Kidney (tissue), 14 donors: ENCODE data around the gene ALDH3A2. TPM values are rescaled to one million over a fixed set of nuclear protein-coding genes. Genes with fewer than 3 reads are reported as not detected.

Source experiments
- DNase-seq, 5 donors: peaks; one replicate each; pipeline ENCODE4 v3.0.0-alpha.2; 2013 to 2020
- FAIRE-seq: peaks from 2 replicates; lab custom pipeline; 2012; peaks lifted over from hg19 to GRCh38; lab: Jason Lieb, UNC
- H3K27ac ChIP-seq, 2 donors: one replicate each; pipeline ENCODE4 v1.7.0; 2013; ENCODE audit warnings: low read depth in 2 of 2, low read length in 2 of 2, inconsistent platforms in 1 of 2
- H3K27me3 ChIP-seq: one replicate; pipeline ENCODE4 v1.7.1; 2013; ENCODE audit warnings: low read length, inconsistent platforms; ENCODE audit not compliant: control insufficient read depth, insufficient read depth
- H3K36me3 ChIP-seq, 3 donors: one replicate each; pipeline versions ENCODE4 v1.7.0 to v1.7.1; 2013; ENCODE audit warnings: low read length in 3 of 3, control low read depth in 1 of 3, inconsistent platforms in 1 of 3; ENCODE audit not compliant: insufficient read depth in 3 of 3, control insufficient read depth in 2 of 3
- H3K4me1 ChIP-seq, 3 donors: one replicate each; pipeline versions ENCODE4 v1.7.0 to v1.7.1; 2013; ENCODE audit warnings: low read length in 3 of 3, inconsistent platforms in 1 of 3, low read depth in 1 of 3; ENCODE audit not compliant: control insufficient read depth in 2 of 3, insufficient read depth in 2 of 3
- H3K4me3 ChIP-seq, 3 donors: one replicate each; pipeline versions ENCODE4 v1.7.0 to v1.8.1; 2013; ENCODE audit warnings: low read length in 3 of 3, control low read depth in 1 of 3, inconsistent platforms in 1 of 3
- H3K9ac ChIP-seq, 3 donors: one replicate each; pipeline versions ENCODE4 v1.7.0 to v1.7.1; 2013; ENCODE audit warnings: low read length in 3 of 3, control low read depth in 1 of 3, inconsistent platforms in 1 of 3
- H3K9me3 ChIP-seq, 3 donors: one replicate each; pipeline versions ENCODE4 v1.7.0 to v1.7.1; 2013; ENCODE audit warnings: low read length in 3 of 3, control low read depth in 1 of 3, inconsistent platforms in 1 of 3; ENCODE audit not compliant: control insufficient read depth in 2 of 3, insufficient read depth in 1 of 3
- CTCF ChIP-seq: IDR thresholded peaks from 3 replicates; pipeline ENCODE4 v1.5.1; 2012; ENCODE audit warnings: mild to moderate bottlenecking, moderate library complexity, borderline replicate concordance; ENCODE audit not compliant: insufficient read depth; ENCODE audit errors: extremely low read depth
- intact Hi-C: fragments of 100-400 bp; cut with DNase I; formaldehyde crosslinking; loops from one replicate; pipeline ENCODE4 v1.11.1; 2022
- polyA plus RNA-seq: library from polyadenylated mRNA; stranded (reverse); fragments of 350-450 nt; fragmentation: Illumina TruSeq; extraction: RNeasy Lipid Tissue Mini Kit (QIAGEN cat#74804); gene quantifications from one replicate; pipeline ENCODE4 v1.2.3, GENCODE V29; 2014; ENCODE audit warnings: low read depth, low replicate concordance; ENCODE audit not compliant: insufficient read depth
- total RNA-seq: library from RNA; stranded (reverse); fragmentation: NEBNext Ultra II Directional; extraction: Animal tissue kit (Norgen Biotek cat#: 25700); gene quantifications from one replicate; pipeline ENCODE4 v1.2.1, GENCODE V29; 2021
- donor health status: control.
- donor health status: control.
- donor health status: control.
- donor health status: control.
- donor health status: control.
- donor health status: DM: yes; HTN: yes; CAD: no.
- donor health status: Normal renal cell carcinoma (clear cell type).

The ALDH3A2 gene
- total and polyA plus RNA-seq, 2 donors from 2014 or later = 75.0 to 87.7 TPM

- Histone ChIP-seq H3K9ac (peak within 1 kb of the TSS in 1 of 3 donors; percentile 58), H3K4me3 (peak within 1 kb of the TSS in 2 of 3 donors; percentile 56 to 60), H3K36me3 (no peaks in the 10 kb centered on the region), H3K27ac (peak within 1 kb of the TSS; percentile 80), H3K27me3 (no peaks in the 10 kb centered on the region), H3K4me1 (peaks cover 0 to 43% (median 26%) of the 10 kb centered on the region in 3 donors), H3K9me3 (no peaks in the 10 kb centered on the region)
- no peak for TF ChIP-seq CTCF
- intact Hi-C loops = no loop called here
- FAIRE-seq (no peak), DNase-seq (peak; percentile 63 to 84 (median 69))
Observed at GRCh38 chr17:19716108-19717030, 67.8 kb downstream of the ALDH3A2 start, which contains the start of gene SLC47A2. TSS of gene SLC47A2 (minus strand) at chr17:19716584. CDS start at chr17:19716555, 29 bp downstream.

- TF ChIP-seq CTCF = no peak
- Histone ChIP-seq H3K4me1 (peaks cover 0 to 46% (median 31%) of the 10 kb centered on the region in 3 donors), H3K36me3 (no peaks in the 10 kb centered on the region), H3K4me3 (peak overlapping the region in 2 of 3 donors; percentile 26 to 60), H3K9ac (peak overlapping the region in 1 of 3 donors; percentile 26), H3K27me3 (no peaks in the 10 kb centered on the region), H3K9me3 (no peaks in the 10 kb centered on the region), H3K27ac (peak overlapping the region; percentile 73 to 80)
- intact Hi-C loops = no loop called here
- FAIRE-seq = no peak
- no peak for DNase-seq
Observed at GRCh38 chr17:19717031-19717360, 68.4 kb downstream of the ALDH3A2 start.

GRCh38 chr17:19717411-19717908, 68.9 kb downstream of the ALDH3A2 start:
- TF ChIP-seq CTCF = no peak
- Histone ChIP-seq H3K27me3 (no peaks in the 10 kb centered on the region), H3K9ac (no peak overlapping the region), H3K4me1 (peaks cover 0 to 46% (median 31%) of the 10 kb centered on the region in 3 donors), H3K27ac (peak overlapping the region; percentile 73 to 80), H3K36me3 (no peaks in the 10 kb centered on the region), H3K9me3 (no peaks in the 10 kb centered on the region), H3K4me3 (peak overlapping the region in 2 of 3 donors; percentile 26 to 60)
- no peak for FAIRE-seq
- DNase-seq = peak in 1 of 5 donors; percentile 36
- intact Hi-C loops = no loop called here
